Lower leg skin (tissue), 3 donors: ENCODE measurements around the gene ENC1.

Experiments
- POLR2A ChIP-seq, 2 donors: fragments of 450-650 bp; IDR thresholded peaks; one replicate each; pipeline ENCODE4 v1.6.1; 2016 to 2017; ENCODE audit warnings: antibody characterized with exemption in 2 of 2, mild to moderate bottlenecking in 1 of 2, moderate library complexity in 1 of 2
- TF ChIP-seq, protein P1 (sequence below), 3 donors: fragments of 450-650 bp; IDR thresholded peaks; one replicate each; pipeline ENCODE4 v1.5.1; 2016; ENCODE audit warnings: antibody characterized with exemption in 3 of 3, mild to moderate bottlenecking in 3 of 3, moderate library complexity in 2 of 3

DNA sequence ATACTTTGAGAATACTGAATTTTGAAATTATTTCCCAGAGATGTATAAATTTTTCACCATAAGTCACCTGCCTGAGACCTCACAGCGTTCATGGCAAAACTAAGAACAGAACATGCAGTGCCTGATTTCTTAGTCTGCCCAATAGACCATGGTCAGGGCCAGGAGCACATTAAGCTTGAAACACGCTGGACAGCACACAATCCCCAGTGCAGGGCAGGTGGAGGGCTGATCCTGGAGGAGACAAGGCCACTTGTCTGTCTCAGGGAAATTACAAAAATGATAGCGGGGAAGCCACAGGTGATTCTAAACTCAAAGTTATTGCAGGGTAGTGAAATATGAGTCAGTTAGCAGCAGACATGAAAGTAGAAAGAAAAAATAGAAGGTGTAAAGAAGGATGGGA is 18.6 kb upstream of the ENC1 start:
- no peak for TF ChIP-seq POLR2A (IDR thresholded peaks at IDR 0.05)
- TF ChIP-seq, protein P1, sequence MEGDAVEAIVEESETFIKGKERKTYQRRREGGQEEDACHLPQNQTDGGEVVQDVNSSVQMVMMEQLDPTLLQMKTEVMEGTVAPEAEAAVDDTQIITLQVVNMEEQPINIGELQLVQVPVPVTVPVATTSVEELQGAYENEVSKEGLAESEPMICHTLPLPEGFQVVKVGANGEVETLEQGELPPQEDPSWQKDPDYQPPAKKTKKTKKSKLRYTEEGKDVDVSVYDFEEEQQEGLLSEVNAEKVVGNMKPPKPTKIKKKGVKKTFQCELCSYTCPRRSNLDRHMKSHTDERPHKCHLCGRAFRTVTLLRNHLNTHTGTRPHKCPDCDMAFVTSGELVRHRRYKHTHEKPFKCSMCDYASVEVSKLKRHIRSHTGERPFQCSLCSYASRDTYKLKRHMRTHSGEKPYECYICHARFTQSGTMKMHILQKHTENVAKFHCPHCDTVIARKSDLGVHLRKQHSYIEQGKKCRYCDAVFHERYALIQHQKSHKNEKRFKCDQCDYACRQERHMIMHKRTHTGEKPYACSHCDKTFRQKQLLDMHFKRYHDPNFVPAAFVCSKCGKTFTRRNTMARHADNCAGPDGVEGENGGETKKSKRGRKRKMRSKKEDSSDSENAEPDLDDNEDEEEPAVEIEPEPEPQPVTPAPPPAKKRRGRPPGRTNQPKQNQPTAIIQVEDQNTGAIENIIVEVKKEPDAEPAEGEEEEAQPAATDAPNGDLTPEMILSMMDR (IDR thresholded peaks at IDR 0.05) = no peak
